Duodenal mucosa (tissue), 2 donors: ENCODE data around the gene N4BP3.
"Not testable (repeated sequence)": the region's sequence is repeated elsewhere in the genome, so short reads cannot be mapped to it uniquely, and the experiment has no call there.

Source experiments
- H3K27ac ChIP-seq: one replicate; pipeline ENCODE4 v1.7.0; 2013; ENCODE audit warnings: low read depth, low read length
- H3K27me3 ChIP-seq, 2 donors: one replicate each; pipeline ENCODE4 v1.7.0; 2013; ENCODE audit warnings: low read length in 2 of 2, control low read depth in 1 of 2; ENCODE audit not compliant: insufficient read depth in 2 of 2, control insufficient read depth in 1 of 2
- H3K36me3 ChIP-seq, 2 donors: one replicate each; pipeline ENCODE4 v1.7.0; 2013; ENCODE audit warnings: low read length in 2 of 2, control low read depth in 1 of 2; ENCODE audit not compliant: insufficient read depth in 2 of 2, control insufficient read depth in 1 of 2
- H3K4me1 ChIP-seq, 2 donors: one replicate each; pipeline ENCODE4 v1.7.0; 2013; ENCODE audit warnings: low read length in 2 of 2, control low read depth in 1 of 2; ENCODE audit not compliant: insufficient read depth in 2 of 2, control insufficient read depth in 1 of 2
- H3K4me3 ChIP-seq, 2 donors: one replicate each; pipeline ENCODE4 v1.7.0; 2013; ENCODE audit warnings: low read length in 2 of 2, low read depth in 1 of 2
- H3K9ac ChIP-seq, 2 donors: one replicate each; pipeline ENCODE4 v1.7.0; 2013; ENCODE audit warnings: low read length in 2 of 2, low read depth in 1 of 2
- H3K9me3 ChIP-seq, 2 donors: one replicate each; pipeline ENCODE4 v1.7.0; 2013; ENCODE audit warnings: low read length in 2 of 2, control low read depth in 1 of 2; ENCODE audit not compliant: control insufficient read depth in 1 of 2

Gene N4BP3, protein sequence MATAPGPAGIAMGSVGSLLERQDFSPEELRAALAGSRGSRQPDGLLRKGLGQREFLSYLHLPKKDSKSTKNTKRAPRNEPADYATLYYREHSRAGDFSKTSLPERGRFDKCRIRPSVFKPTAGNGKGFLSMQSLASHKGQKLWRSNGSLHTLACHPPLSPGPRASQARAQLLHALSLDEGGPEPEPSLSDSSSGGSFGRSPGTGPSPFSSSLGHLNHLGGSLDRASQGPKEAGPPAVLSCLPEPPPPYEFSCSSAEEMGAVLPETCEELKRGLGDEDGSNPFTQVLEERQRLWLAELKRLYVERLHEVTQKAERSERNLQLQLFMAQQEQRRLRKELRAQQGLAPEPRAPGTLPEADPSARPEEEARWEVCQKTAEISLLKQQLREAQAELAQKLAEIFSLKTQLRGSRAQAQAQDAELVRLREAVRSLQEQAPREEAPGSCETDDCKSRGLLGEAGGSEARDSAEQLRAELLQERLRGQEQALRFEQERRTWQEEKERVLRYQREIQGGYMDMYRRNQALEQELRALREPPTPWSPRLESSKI

DNA sequence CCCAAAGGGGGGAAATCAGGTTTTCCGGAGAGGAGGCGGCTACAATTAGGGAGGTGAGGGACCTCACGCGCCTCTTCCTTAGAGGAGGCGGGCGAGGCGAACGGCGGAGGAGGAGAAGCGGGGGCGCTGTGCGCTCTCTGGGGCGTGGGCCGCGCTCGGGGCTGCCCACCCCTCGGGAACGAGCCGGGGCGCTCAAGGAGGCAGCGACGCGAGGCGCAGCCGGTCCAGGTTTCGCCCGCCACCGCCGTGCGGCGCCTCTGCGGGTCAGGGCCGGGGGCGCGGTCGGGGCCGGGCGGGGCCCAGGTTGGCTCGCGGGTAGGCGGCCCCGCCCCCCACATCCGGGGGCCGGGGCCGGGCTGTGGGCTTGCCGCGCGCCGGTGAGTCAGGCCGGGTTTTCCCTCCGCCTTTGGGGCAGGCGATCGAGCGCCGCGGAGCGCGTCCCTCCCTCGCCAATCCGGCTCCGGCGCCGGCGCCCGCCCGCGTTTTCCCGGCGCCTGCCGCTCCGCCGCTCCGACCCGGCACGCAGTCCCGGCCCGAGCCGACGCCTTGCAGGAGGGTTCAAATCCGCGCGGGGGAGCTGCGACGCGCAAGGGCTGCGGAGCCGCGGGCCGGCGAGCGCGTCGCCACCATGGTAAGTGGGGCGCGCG lies at the start of gene N4BP3:
Gene N4BP3 (plus strand): TSS at position 392 of the 647 bp plus-strand sequence. CDS start 6,052 bp downstream, outside the sequence.
- H3K4me3 ChIP-seq, result peak within 1 kb of the TSS; percentile 54 to 56
- no peak within 1 kb of the TSS for H3K9ac ChIP-seq
- H3K9me3 ChIP-seq, result no peaks in the 10 kb centered on the region
- no peaks in the 10 kb centered on the region for H3K36me3 ChIP-seq
- H3K27me3 ChIP-seq, result peaks cover 40 to 49% of the 10 kb centered on the region in 2 donors
- peak within 1 kb of the TSS; percentile 10 for H3K27ac ChIP-seq
- peaks cover 25 to 26% of the 10 kb centered on the region in 2 donors for H3K4me1 ChIP-seq

DNA sequence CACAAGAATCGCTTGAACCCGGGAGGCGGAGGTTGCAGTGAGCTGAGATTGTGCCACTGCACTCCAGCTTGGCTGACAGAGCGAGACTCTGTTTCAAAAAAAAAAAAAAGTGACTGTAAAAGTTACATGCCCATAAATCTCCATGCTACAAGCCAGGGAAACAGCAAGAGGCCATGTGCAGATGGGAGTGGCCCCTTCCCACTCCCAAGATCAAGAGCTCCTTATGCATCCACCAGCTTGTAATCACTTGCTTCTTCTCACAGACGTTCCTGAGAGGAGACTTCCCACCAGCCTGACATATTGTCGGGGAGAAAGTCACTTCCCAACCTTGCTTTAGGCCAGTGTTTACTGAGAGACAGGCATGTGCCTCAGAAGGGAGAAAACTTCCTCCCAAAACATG lies 45.6 kb upstream of the N4BP3 start:
- Histone ChIP-seq H3K36me3 (no peaks in the 10 kb centered on the region), H3K27ac (no peak overlapping the region), H3K4me3 (no peak overlapping the region), H3K9me3 (no peaks in the 10 kb centered on the region), H3K4me1 (no peaks in the 10 kb centered on the region), H3K9ac (no peak overlapping the region), H3K27me3 (no peaks in the 10 kb centered on the region)

DNA sequence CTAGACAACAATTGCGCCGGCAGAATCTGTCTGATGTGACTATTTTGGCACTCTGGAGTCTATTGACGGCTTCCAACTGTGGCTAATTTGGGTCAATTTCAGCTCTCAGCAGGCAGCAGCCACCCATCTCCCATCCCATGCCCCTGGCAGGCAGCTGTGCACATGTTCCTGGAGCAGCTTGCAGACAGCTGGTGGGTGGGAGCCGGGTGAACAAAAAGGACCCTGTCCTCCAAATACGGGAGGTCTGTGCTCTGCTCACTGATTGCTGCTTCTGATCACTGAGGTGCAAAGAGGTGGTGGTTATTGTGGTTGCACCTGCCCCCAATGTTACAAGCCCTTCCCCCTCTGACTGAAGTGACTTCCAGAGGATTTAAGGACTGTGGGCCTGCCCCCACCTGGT lies 45.0 kb upstream of the N4BP3 start:
- Histone ChIP-seq H3K4me1 (no peaks in the 10 kb centered on the region), H3K36me3 (no peaks in the 10 kb centered on the region), H3K9me3 (no peaks in the 10 kb centered on the region), H3K27ac (no peak overlapping the region), H3K27me3 (no peaks in the 10 kb centered on the region), H3K4me3 (no peak overlapping the region), H3K9ac (no peak overlapping the region)

DNA sequence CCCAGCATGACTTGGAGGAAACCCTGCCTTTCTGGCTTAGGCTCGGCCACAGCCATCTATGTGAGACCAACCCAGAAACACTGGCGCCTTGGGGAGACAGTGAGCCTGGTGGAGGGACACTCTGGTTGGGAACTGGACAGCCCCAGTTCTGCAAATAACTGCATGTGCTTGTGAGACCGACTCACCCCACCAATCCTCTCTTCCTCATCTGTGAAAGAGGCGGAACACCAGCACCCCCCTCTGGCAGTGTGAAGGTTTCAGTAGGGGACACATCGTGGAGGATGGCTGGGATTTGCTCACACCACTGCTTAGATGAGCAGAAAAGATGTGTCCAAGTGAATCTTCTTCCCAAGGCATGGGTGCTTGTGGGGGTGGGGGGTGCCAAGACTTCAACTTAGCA lies 43.4 kb upstream of the N4BP3 start:
- H3K9ac ChIP-seq, result no peak overlapping the region
- H3K27me3 ChIP-seq, result peaks cover 0 to 5% of the 10 kb centered on the region in 2 donors
- no peaks in the 10 kb centered on the region for H3K9me3 ChIP-seq
- H3K4me3 ChIP-seq, result no peak overlapping the region
- no peaks in the 10 kb centered on the region for H3K36me3 ChIP-seq
- H3K4me1 ChIP-seq, result no peaks in the 10 kb centered on the region
- no peak overlapping the region for H3K27ac ChIP-seq

DNA sequence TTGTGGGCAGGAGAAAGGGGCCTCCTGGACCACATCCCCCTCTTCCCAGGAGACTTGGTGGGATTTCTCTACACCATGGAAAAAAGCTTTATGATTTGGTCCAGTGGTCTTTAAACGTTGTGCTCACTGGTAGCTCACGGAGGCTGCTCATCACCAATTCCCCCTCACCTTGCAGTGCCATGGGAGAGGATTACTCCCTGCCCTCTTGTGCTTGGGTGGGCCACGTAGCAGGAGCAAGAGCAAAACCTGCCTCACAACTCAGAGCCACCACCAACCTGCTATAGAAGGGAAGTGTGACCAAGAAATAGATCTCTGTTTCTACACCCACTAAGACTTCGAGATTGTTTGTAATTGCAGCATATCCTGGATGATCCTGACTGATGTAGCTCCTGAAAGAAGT lies 42.2 kb upstream of the N4BP3 start:
- peaks cover 3 to 4% of the 10 kb centered on the region in 2 donors for H3K4me1 ChIP-seq
- no peak overlapping the region for H3K9ac ChIP-seq
- H3K36me3 ChIP-seq, result no peaks in the 10 kb centered on the region
- peaks cover 8 to 10% of the 10 kb centered on the region in 2 donors for H3K27me3 ChIP-seq
- H3K27ac ChIP-seq, result no peak overlapping the region
- H3K4me3 ChIP-seq, result no peak overlapping the region
- H3K9me3 ChIP-seq, result no peaks in the 10 kb centered on the region

DNA sequence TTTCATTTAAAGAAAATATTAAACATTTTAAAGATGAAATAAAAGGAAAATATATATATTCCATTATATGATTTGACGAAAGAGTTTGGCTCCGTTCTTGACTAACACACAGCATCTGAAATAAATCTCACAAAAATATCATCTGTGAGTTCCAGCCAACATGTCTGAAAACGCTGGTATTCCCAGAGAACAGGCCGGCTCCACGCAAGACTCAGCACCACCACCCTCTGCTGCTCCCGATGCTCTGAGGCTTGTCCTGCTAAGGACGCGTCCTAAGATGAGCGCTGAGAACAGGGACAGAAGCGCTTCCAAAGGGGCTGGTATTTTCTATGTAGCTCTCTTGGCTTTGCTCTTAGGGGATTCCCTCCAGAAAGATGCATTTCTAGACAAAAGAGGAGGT lies 40.6 kb upstream of the N4BP3 start:
- Histone ChIP-seq H3K27ac (no peak overlapping the region), H3K9ac (no peak overlapping the region)

DNA sequence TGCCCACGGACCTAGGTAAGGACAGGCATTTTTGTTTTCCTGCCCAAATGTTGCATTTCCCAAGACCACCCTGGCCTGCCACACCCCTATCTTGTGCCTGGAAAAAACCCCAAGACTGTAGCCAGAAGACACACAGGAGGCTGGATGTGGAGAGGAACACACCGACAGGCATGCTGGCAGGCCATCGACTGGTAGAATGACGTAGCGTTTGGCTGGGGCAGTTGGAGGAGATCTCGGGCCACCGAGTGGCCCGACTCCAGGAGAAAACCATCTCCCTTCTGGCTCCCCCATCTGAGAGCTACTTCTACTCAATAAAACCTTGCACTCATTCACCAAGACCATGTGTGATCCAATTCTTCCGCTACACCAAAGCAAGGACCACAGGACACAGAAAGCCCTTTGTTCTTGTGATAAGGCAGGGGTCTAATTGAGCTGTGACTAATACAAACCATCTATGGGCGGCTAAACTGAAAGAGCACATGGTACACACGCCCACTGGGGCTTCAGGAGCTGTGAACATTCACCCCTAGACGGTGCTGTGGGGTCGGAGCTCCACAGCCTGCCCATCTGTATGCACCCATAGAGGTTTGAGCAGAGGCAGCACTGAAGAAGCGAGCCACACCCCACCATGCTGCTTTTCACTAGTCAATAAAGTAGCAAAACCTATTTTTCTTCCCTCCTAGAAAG lies 38.9 kb upstream of the N4BP3 start:
- Histone ChIP-seq H3K9ac (no peak overlapping the region), H3K36me3 (no peaks in the 10 kb centered on the region), H3K27me3 (peaks cover 8 to 10% of the 10 kb centered on the region in 2 donors), H3K9me3 (no peaks in the 10 kb centered on the region), H3K27ac (no peak overlapping the region), H3K4me1 (peaks cover 4 to 5% of the 10 kb centered on the region in 2 donors), H3K4me3 (no peak overlapping the region)

More for the DNA sequence above, 40.6 kb upstream of the N4BP3 start:
- Histone ChIP-seq H3K4me3 (no peak overlapping the region), H3K9me3 (no peaks in the 10 kb centered on the region), H3K4me1 (peaks cover 4 to 5% of the 10 kb centered on the region in 2 donors), H3K27me3 (peaks cover 8 to 10% of the 10 kb centered on the region in 2 donors), H3K36me3 (no peaks in the 10 kb centered on the region)

DNA sequence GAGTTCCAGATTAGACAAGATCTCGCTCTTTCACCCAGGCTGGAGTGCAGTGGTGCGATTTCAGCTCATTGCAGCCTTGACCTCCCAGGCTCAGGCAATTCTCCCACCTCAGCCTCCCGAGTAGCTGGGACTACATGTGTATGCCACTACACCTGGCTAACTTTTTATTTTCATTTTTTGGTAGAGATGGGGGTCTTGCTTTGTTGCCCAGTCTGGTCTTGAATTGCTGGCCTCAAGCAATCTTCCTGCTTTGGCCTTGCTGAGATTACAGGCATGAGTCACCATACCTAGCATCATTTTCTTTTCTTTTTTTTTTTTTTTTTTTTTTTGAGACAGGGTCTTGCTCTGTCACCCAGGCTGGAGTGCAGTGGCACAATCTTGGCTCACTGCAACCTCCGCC lies 36.4 kb upstream of the N4BP3 start:
- H3K27ac ChIP-seq, H3K36me3 ChIP-seq, H3K9ac ChIP-seq, H3K4me1 ChIP-seq, H3K9me3 ChIP-seq, H3K4me3 ChIP-seq: not testable (repeated sequence)
- H3K27me3 ChIP-seq, result peaks cover 12 to 14% of the 10 kb centered on the region in 2 donors

DNA sequence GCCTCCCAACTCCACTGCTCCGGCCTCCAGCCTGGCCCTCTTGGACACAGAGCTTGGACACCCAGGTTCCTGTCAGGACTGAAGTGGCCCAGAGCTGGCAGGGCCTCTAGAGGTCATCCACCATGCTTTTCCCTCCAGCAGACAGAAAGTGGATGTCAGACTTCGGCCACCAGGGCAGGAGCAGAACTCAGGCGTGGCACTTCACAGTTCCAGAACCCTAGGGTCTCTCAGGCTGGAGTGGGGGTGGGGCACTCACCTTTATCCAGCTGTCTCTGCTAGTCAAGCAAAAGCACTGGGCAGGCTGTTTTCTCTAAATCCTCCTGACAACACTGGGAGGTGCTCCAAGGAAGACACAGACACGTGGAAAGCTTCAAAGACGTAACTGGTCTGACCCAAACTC lies 35.6 kb upstream of the N4BP3 start:
- Histone ChIP-seq H3K27ac (no peak overlapping the region), H3K9ac (no peak overlapping the region), H3K4me3 (no peak overlapping the region), H3K36me3 (no peaks in the 10 kb centered on the region), H3K9me3 (no peaks in the 10 kb centered on the region), H3K27me3 (peaks cover 12 to 14% of the 10 kb centered on the region in 2 donors), H3K4me1 (peaks cover 4 to 5% of the 10 kb centered on the region in 2 donors)
